Activated naive CD4-positive, alpha-beta T cell treated with anti-CD3 and anti-CD28 coated beads, Interleukin-2, amount 50 U/mL, for 72 hours (primary cell): Measurements from ENCODE around the gene BIVM. TPM values are rescaled to one million over a fixed set of nuclear protein-coding genes. Genes with fewer than 3 reads are reported as not detected.

Source experiments
- ATAC-seq, 2 donors: fragments of 150-1000 bp; cut with Tn5 transposase; 2 replicates each; pipeline ENCODE4 v1.10.0; 2021; ENCODE audit warnings: mild to moderate bottlenecking in 2 of 2, moderate library complexity in 2 of 2
- DNase-seq, 2 donors: peaks; one replicate each; pipeline ENCODE4 v3.0.0; 2021 to 2022; ENCODE audit warnings: low spot score in 2 of 2
- H3K27ac Mint-ChIP-seq, 2 donors: one replicate each; pipeline ENCODE4 v1.8.0; 2022; ENCODE audit warnings: mild to moderate bottlenecking in 2 of 2, mixed read lengths in 2 of 2
- H3K36me3 Mint-ChIP-seq, 2 donors: one replicate each; pipeline ENCODE4 v1.8.0; 2022; ENCODE audit warnings: mixed read lengths in 2 of 2
- H3K9me3 Mint-ChIP-seq, 2 donors: one replicate each; pipeline ENCODE4 v1.8.0; 2022; ENCODE audit warnings: mixed read lengths in 2 of 2
- total RNA-seq, 2 donors: library from RNA; stranded (reverse); gene quantifications; one replicate each; pipeline ENCODE4 v1.2.3, GENCODE V29; 2022

The BIVM gene
- total RNA-seq, 2 donors from 2014 or later: 4.6 to 17.9 TPM

DNA sequence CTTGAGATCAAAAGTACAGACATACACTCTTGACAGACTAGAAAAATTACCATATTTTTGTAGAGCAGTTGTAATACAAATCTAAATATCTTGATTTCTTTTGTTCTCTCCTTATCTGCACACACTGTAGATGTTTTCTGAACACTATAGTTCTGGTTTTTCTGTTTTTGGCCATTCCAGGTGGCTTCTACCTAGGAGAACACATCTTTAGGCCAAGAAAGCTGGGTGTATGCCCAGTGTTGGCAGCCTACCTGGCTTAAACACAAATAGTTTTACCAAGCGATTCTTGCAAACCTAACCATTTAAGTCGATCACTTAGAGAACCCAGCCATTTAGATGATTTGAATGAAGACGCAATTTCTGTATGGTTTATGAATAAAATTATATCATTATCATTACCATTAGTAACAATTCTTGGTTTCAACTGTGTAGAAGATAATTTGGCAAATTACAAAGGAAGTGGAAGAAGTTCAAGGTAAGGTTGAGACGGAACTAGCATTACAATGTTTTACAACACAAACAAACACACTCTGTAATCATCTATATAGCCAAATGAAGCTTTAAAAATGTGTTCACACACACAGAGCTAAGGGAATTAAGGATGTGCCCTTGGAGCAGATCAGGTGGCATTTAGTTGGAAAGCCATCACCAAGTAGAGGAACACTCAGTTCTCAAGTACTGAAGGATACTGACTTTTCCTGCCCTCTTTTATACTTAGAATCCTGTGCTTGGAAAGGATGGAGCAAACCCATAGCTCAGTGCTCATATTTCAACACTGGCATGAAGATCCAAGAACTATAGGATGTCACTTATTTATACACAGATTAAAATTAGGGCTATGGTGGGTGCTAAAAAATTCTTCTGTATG, 83.1 kb downstream of the BIVM start:
- Mint-ChIP-seq H3K36me3 (no peaks in the 10 kb centered on the region), H3K9me3 (no peaks in the 10 kb centered on the region), H3K27ac (no peak overlapping the region)
- no peak for ATAC-seq
- no peak for DNase-seq

Other genes starting within 250 kb of the BIVM start
- 10 to 100 TPM; 62.4 to 62.7 TPM for gene TPP2, start 202.1 kb upstream of the BIVM start, total RNA-seq
- gene METTL21C, start 104.1 kb upstream of the BIVM start, total RNA-seq: not detected
- gene TEX30, start 25.3 kb upstream of the BIVM start, total RNA-seq: 10 to 100 TPM; 17.4 to 23.4 TPM
- 1 to 10 TPM; 1.8 to 4.3 TPM for gene POGLUT2, start 143 bp upstream of the BIVM start, total RNA-seq
- gene ERCC5, start 46.9 kb downstream of the BIVM start, total RNA-seq: 10 to 100 TPM; 69.7 to 84.6 TPM